OCI-M2 (cell line): ENCODE results near the gene STIM1.
"Not testable (repeated sequence)": the region's sequence is repeated elsewhere in the genome, so short reads cannot be mapped to it uniquely, and the experiment has no call there.

Experiments used
- DNase-seq: peaks from one replicate; lab custom pipeline; 2025; ENCODE audit not compliant: unreplicated experiment; lab: John Stamatoyannopoulos, UW

Gene STIM1

DNA sequence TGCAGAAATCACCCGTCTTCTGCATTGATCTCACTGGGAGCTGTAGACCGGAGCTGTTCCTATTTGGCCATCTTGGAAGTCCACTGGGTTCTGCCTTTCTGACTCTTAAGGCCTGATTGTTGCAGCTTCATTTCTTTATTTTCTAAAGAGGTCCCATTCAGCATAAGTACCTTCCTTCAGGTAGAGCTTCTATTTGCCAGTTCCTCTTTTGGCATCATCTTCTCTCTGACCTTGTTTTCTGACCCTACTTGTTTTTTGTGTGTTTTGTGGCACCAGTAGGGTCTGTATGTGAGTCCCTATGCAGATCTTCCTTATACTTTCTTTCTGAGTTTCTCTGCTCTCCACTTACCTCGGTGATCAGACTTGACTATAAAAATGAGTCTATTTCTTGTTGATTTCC is 161.7 kb downstream of the STIM1 start:
- no peak for DNase-seq

DNA sequence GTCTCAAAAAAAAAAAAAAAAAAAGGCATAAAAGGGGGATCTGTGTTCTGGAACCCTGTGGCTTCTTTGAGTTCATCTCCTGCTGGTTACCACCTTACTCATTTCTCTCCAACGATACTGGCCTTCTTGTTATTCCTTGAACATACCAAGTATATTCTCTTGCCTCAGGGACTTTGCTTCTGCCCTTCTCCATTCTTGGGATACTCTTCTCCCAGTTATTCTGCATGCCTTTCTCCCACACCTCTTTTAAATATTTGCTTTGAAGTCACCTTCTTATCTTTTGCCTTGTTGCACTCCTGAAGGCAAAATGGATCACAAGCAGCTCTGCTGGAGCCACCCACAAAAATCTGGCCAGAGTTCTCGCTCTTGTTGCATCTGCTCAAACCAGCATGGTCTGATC is 163.2 kb downstream of the STIM1 start:
- no peak for DNase-seq

DNA sequence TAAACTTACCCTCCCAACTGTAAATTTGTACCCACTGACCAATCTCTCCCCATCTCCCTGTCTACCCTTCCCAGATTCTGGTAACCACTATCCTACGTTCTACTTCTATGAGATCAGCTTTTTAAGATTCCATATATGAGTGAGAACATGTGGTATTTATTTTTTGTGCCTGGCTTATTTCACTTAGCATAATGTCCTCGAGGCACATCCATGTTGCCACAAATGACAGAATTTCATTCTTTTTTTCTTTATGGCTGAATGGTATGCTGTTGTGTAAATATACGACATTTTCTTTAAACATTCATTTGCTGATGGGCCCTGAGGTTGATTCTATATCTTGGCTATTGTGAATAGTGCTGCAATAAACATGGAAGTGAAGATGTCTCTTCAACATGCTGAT is 164.4 kb downstream of the STIM1 start:
- DNase-seq: no peak

DNA sequence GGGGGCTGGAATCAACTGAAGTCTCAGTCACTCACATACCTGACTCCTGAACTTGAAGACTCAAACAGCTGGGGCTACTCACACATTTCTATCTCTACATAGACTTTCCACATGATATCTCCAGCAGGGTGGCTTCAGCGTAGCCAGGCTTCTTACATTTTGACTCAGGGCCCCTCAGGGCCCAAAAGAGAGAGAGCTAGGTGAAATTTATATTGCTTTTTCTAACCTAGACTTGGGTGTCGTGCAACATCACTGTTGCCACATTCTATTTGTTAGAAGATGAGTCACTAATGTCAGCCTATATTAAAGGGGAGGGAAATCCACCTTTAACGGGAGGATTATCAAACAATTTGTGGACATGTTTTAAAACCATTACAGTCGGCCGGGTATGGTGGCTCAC is 167.2 kb downstream of the STIM1 start:
- DNase-seq: no peak

DNA sequence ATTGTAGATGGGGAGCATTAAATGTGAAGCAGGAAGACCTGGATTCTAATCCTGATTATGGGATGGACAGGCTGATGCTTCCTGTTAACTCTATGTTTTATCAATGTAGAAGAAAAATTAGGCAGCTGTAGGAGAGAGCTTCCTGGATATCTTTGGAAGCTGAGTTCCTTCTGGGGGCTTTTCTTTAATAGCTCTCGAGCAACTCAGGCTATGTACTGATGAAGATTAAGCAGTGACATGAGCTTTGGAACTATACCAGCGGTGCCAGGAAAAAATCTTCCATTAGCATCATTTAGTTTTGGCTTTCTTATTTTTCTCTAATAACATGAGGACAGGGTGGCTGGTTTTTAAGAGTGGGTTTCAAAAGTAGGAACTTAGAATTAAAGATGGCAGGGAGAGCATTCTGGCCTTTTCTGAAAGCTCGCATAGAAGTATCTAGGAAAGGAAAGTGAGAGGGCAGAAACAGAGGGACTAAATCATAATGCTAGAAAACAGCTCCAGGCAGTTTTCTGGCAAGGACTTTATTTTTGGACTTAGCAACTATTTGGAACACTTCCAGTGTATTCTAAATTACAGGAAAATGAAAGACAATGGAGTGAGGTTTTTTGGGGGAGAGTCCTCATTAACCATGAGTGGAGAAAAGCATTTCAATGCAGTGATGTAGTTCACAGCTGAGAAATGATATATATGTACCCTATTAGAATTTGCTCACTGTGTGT is 169.9 kb downstream of the STIM1 start:
- no peak for DNase-seq

DNA sequence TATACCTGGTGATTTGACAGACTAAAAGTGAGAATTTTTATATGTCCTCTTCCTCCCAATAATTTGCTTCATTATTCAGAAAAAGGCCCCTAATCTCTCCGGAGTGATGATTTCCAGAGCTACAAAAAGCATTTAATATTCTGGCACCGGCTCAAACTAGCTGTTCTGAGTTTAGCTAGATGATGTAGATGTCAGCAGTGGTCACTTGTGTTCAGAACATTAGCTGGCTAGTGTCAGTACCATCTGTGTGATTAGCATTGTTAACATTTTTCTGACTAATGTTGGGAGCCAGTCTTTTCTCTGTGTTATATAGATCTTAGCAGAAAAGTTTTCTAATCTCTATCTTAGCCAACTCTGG is 170.5 kb downstream of the STIM1 start:
- DNase-seq: no peak

DNA sequence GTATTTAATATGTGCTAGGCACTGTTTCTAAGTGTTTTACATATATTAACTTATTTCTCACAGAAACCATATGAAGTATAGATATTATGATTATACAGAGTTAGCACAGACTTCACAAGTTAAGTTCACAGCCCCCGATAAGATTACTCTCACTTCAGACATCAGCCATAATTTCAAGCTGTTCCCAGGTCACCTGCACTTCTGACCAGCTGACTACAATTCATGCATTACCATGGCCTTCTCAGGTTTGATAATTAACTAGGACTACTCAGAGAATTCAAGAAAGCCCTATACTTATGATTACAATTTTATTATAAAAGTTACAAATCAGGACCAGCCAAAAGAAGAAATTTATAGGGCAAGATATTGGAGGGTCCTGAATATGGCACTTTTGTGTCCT is 170.9 kb downstream of the STIM1 start:
- no peak for DNase-seq

DNA sequence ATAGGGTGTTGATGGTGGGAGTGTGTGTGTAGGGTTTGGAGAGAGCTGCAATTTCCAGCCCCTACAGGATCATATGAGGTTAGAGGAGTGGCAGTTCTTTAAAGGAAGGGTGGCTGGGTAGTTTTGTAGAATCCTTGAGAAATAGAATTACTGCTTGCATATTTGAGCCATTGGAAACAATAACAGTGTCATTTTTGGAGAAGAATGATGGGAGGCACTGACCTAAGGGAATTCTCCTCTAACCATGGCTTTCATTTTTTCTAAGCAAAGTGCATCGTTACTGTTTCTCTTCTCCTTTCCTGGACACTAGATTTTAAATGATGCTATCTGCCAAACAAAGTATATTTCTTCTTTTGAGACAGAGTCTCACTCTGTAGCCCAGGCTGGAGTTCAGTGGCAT is 172.3 kb downstream of the STIM1 start:
- DNase-seq: no peak

DNA sequence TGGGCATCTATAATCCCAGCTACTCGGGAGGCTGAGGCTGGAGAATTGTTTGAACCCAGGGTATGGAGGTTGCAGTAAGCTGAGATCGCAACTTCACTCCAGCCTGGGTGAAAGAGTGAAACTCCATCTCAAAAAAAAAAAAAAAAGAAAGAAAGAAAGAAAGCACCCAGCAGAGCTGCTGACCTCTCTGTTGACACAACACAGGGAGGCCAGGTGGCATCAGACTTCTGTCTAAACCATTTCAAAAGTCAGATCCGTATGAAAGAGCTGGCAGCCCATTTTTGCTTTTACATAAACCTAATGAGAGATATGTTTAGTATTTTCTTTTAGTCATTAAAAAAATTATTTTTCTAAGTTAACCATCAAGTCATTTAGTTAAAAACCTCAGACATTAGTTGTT is 174.7 kb downstream of the STIM1 start:
- no peak for DNase-seq

DNA sequence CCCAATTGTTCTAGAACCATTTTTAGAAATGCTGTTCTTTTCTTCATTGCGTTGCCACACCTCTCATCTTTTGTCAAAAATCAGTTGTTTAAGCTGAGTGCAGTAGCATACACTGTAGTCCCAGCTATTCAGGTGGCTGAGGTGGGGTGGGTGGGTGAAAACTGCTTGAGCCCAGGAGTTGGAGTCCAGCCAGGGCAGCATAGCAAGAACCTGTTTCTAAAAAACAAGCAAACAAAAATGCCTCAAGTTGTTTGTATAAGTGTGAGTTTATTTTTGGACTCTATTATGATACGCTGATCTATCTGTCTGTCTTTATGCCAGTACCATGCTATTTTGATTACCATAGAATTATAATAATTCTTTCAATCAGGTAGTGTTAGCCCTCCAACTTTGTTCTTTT is 176.6 kb downstream of the STIM1 start:
- no peak for DNase-seq

DNA sequence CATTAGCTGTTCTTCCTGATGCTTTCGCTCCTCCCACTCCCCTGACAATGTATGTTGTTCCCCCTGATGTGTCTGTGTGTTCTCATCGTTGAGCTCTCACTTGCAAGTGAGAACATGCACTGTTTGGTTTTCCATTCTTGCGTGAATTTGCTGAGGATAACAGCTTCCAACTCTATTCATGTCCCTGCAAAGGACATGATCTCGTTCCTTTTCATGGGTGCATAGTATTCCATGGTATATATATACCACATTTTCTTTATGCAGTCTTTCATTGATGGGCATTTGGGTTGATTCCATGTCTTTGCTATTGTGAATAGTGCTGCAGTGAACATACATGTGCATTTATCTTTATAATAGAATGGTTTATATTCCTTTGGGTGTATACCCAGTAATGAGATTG is 180.5 kb downstream of the STIM1 start:
- DNase-seq: no peak

DNA sequence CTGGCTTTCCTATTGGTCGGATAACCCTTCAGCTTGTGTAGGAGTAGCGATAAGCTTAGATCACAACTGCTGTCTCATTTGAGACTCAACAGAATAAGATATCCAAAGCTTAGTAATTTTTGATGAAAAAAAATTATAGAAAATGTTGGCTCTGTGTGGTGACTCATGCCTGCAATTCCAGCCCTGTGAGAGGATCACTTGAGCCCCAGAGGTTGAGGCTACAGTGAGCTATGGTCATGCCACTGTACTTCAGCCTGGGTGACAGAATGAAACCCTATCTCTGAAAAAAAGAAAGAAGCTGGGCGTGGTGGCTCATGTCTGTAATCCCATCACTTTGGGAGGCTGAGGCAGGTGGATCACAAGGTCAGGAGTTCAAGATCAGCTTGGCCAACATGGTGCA is 183.5 kb downstream of the STIM1 start:
- no peak for DNase-seq

DNA sequence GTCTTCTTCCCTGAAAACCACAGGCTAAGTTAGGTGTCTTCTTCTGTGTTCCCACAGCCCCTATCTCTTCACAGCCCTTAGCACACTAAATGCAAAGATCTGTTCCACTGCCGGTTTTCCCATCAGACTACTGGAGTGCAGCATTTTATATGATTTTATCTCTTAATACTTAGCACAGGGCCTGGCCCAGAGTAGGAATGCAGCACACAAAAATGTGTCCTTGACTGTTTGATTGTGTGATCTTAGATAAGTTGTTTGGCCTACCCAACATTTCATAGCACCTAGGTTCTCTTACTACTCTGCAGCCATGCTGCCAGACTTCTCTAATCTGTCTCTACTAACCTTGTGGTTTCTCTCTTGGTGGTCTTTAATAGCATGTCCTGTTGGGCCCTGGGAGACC is 185.0 kb downstream of the STIM1 start:
- DNase-seq: no peak

DNA sequence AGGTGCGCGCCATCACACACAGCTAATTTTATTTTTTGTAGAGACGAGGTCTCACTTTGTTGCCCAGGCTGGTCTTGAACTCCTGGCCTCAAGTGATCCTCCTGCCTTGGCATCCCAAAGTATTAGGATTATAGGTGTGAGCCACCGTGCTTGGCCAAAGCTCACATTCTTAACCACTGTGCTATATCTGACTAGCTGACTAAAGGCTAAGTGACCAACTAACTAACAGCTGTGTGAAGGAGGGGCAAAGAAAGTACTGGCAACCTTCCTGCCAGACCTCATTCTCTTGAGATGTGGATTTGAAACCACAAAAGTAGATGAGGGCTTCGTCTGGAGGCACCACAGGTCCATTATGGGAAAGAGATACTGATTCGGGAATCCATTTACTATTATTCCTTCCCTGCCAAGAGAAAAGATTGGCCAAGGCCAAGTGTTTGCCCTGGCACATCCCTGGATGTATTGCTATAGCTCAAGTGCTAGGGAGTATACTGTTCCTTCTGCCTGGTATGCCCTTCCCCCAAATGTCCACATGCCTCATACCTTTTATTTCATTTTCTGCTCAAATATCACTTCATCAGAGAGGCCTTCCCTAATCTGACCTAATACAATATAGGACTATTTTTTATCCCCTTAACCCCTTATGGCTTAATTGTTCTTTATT is 186.4 kb downstream of the STIM1 start:
- no peak for DNase-seq

DNA sequence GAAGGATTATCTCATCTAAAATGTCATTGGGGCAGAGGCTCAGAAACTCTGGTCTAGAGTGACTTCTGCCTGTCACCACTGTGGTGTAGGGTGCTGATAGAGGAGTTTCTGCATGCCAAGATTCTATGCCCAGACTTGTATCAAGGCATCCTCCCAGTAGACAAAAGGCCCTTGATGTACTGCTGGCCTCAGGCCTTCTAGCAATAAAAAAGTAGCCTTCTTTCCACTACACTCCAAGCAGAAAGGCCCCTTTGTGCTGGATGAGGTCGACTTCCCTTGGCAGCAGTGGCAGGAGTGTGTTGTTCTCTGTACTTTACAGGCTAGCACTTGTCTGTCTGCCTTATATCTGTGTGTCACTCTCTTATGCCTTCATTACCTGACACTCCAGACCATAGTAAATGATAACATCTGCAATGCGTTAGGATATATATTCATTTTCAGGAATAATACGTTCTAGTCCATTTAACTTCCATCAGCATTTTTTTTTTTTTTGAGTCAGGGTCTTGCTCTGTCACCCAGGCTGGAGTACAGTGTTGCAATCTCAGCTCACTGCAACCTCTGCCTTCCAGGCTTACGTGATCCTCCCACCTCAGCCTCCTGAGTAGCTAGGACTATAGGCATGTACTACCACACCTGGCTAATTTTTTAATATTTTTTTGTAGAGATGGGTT is 189.6 kb downstream of the STIM1 start:
- no peak for DNase-seq

DNA sequence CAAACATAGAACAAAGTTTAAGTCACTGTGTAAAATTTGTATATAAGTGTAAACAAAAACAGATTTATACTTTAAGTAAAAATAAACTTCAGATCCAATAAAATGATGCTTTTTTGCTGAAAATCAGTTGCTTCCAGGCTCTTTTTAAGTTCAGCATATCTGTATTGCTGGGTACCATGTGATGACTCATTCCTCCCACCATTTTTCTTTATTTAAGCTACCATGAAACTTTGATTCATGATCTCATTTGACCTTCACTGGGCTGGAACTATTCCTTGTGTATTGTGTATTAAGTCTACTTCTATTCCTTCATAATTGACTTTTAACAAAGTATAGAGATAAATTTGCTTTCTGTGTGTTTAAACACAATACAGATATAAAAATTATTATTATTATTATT is 192.9 kb downstream of the STIM1 start:
- no peak for DNase-seq

DNA sequence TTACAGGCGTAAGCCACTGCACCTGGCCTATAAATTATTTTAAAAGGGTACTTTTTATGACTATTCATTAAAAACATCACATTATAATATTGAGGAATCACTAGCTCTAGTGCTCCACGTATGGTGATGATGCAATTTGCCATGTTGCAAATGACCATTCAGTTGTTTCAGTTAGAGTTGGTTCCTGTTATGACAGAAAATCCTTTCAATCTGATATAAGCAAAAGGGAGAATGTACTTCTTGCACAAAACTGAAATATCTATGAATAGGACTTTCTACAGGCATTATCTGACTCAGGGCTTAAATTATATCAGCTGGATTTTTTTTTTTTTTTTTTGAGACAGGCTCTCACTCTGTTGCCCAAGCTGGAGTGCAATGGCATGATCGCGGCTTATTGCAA is 193.5 kb downstream of the STIM1 start:
- DNase-seq: no peak

DNA sequence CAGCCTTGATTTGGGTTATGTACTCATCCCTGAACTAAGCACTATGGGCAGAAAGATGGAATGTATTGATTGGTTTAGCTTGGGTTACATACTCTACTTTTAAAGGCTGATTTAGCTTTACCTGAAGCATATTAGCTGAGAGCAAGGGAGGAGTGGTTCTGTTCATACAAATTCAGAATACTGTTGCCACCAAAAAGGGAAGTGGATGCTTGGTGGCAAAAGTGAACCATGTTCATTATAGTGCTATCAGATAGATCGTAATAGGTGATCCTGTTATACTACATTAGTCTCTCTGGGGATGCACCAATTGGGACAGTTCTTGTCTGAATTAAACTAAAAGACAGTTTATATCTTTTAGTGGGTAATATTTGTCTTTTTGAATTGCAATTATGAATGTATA is 194.7 kb downstream of the STIM1 start:
- no peak for DNase-seq

DNA sequence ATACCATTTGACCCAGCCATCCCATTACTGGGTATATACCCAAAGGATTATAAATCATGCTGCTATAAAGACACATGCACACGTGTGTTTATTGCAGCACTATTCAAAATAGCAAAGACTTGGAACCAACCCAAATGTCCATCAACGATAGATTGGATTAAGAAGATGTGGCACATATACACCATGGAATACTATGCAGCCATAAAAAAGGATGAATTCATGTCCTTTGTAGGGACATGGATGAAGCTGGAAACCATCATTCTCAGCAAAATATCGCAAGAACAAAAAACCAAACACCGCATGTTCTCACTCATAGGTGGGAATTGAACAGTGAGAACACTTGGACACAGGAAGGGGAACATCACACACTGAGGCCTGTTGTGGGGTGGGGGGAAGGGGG is 197.7 kb downstream of the STIM1 start:
- DNase-seq: not testable (repeated sequence)

DNA sequence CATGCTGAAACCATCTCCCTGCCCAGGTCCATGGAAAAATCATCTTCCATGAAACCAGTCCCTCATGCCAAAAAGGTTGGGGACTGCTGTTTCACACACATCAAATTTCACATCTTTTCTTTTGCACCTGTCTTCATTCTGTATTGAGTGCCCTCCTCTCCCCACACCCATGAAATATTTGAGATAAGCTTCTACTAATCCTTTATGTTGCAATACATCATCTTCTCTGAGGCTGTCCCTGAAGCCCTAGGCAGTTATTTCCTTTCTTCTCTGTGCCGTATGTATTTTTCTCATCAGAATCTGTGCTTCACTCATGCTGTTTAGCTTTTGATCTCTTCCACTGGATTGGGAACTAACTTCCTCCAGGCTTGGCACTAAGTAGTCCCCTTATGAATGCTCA is 199.2 kb downstream of the STIM1 start:
- DNase-seq: no peak

DNA sequence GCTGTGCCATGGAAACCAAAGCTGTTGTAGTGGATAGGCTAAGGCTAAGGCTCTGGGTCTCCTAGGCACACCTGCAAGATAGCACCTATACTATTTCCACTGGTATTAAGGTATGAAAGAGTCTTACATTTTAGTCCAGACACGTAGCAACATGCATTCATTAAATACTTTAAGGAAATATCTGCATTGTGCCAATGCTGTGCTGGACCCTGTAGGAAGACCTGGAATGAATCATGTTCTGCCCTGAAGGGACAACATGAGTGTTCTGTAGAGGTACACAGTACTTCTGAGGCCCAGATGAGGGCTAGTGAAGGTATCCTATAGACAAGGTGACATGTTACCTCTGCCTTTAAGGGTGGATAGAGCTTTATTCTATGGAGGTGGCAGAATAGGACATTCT is 204.0 kb downstream of the STIM1 start:
- DNase-seq: no peak

DNA sequence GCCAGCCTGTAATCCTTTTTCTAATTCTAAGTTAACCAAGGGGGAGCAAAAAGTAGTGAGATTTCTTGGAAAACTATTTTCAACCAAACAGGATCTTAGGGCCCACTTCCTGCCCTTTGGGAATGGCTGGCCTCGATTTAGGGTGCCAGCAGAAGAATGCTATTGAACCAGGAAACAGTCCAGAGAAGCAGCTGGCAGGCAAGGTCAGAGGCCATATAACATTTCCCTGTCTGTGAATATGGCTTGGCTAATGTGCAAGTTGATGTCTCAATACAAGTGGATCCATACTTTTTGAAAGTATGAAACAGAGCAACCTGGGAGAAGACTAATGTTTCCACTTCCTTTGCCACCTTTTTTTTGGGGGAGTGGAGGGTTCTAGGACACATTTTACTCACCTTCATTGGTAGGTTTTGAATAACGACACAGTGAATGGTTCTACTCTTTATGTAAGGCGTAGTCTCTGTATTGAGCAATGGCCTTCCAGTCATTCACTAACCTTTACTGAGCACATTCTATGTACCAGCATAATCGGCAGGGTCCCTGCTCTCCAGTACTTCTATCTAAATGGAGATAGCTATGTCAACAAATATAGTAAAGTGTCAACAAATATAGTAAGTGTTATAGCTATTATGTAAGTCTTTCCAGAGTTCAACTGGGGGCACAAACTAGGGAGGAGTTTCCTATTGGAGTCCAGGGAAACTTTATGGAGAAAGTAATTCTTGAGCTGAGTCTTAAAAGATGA is 204.9 kb downstream of the STIM1 start:
- no peak for DNase-seq
